GM20000 (cell line): ENCODE measurements around the gene ZBTB40.
A peak's percentile ranks its signal among the peaks of the same experiment; 100 is the strongest.

Experiments used
- DNase-seq: peaks from one replicate; pipeline ENCODE4 v3.0.0; 2012; ENCODE audit warnings: low spot score
- CTCF ChIP-seq: IDR thresholded peaks from 2 replicates; pipeline ENCODE4 v1.5.1; 2012; ENCODE audit warnings: mild to moderate bottlenecking, control low read depth; ENCODE audit errors: extremely low read depth, missing control alignments

Gene ZBTB40

GRCh38 chr1:22451702-22452480, at the start of gene ZBTB40:
TSS of gene ZBTB40 (plus strand) at chr1:22451851. CDS start at chr1:22489949, 38,098 bp downstream.
- DNase-seq: peak; percentile 95
- TF ChIP-seq CTCF: no peak

GRCh38 chr1:22402356-22403053, 49.1 kb upstream of the ZBTB40 start:
- no peak for DNase-seq
- TF ChIP-seq CTCF: no peak

- no peak for DNase-seq
- no peak for TF ChIP-seq CTCF
Measured at GRCh38 chr1:22404486-22404885, 47.2 kb upstream of the ZBTB40 start.

GRCh38 chr1:22406722-22407495, 44.7 kb upstream of the ZBTB40 start:
- no peak for TF ChIP-seq CTCF
- no peak for DNase-seq

GRCh38 chr1:22408230-22408629, 43.4 kb upstream of the ZBTB40 start:
- no peak for TF ChIP-seq CTCF
- no peak for DNase-seq

- no peak for TF ChIP-seq CTCF
- no peak for DNase-seq
Measured at GRCh38 chr1:22410401-22410800, 41.2 kb upstream of the ZBTB40 start.

GRCh38 chr1:22410928-22411495, 40.6 kb upstream of the ZBTB40 start:
- no peak for DNase-seq
- no peak for TF ChIP-seq CTCF
